GM21529 (cell line): ENCODE results near the gene RBM25.
A peak's percentile ranks its signal among the peaks of the same experiment; 100 is the strongest.
"Not testable (repeated sequence)": the region's sequence is repeated elsewhere in the genome, so short reads cannot be mapped to it uniquely, and the experiment has no call there.

Experiments used
- ATAC-seq: cut with Tn5 transposase; IDR thresholded peaks from one replicate; pipeline ENCODE4 v1.9.1; 2021; ENCODE audit not compliant: unreplicated experiment

Gene RBM25

DNA sequence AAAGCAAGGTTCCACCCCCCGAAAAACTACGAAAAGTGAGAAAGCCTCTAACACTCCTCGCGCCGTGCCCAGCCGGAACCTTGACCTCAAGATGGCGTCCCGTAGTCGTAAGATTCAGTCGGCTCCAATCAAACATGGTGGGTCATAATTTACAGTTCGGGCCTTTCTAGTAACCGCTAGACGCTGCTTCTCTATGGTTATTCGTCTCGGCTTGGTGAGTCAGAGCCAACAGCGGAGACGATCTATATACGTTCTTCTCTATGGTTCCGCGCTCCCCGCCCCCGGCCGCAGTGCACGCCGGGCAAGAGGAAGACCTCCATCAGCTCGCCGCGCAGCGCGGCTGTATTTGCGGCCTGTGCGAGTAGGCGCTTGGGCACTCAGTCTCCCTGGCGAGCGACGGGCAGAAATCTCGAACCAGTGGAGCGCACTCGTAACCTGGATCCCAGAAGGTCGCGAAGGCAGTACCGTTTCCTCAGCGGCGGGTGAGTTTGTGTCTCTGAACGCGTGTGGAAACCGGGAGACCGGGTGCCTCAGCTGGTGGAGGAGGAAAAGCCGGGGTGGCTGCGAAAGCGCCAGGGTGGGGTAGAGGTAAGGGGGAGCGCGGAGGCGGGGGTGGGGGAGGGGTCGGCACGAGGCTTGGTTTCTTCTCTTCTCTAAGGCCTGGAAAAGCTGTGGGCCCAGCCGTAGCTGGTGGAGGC is at the start of gene RBM25:
Gene RBM25, plus strand, starts transcription at position 311 of the 698 bp plus-strand sequence. CDS start 13,108 bp downstream, outside the sequence.
- ATAC-seq = peak; percentile 88

DNA sequence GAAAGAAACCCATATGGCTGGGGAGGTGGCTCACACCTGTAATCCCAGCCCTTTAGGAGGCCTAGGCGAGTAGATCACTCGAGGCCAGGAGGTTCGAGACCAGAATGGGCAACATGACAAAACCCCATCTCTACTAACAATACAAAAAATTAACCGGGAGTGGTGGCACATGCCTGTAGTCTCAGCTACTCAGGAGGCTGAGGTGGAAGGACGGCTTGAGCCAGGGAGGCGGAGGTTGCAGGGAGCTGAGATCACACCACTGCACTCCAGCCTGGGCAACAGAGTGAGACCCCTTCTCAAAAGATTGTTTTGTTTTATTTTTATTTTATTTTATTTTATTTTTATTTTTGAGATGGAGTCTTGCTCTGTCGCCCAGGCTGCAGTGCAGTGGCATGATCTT is 47.1 kb upstream of the RBM25 start:
- not testable (repeated sequence) for ATAC-seq

DNA sequence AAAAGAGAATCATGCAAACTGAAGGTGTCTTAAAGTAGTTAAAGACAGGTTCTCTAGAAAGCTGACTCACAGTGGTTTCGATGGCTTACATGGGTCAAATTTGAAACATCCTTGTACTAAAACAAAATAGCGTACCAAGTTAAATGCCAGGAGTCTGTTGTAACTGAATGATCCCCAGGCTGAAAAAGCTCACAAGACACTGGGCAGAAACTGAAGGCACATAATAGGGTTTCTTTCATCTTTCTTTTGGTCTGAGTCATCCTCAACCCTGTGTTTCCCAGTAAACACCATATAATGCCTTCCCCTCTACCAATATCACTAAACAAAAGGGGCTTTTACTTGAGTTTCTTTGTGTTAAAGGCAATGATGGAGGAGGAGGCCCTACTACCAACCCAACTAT is 44.2 kb upstream of the RBM25 start:
- peak; percentile 85 for ATAC-seq

DNA sequence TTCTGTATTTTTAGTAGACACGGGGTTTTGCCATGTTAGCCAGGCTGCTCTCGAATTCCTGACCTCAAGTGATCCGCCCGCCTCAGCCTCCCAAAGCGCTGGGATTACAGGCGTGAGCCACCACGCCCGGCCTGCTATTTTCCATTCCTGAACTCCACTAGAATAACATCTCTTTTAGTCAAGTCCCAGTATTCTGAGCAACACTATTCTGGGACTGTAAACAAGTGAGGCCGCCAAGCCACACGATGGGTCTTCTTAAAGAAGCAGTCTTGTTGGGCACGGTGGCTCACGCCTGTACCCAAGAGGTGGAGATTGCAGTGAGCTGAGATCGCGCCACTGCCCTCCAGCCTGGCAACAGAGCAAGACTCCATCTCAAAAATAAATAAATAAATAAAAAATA is 42.8 kb upstream of the RBM25 start:
- not testable (repeated sequence) for ATAC-seq

DNA sequence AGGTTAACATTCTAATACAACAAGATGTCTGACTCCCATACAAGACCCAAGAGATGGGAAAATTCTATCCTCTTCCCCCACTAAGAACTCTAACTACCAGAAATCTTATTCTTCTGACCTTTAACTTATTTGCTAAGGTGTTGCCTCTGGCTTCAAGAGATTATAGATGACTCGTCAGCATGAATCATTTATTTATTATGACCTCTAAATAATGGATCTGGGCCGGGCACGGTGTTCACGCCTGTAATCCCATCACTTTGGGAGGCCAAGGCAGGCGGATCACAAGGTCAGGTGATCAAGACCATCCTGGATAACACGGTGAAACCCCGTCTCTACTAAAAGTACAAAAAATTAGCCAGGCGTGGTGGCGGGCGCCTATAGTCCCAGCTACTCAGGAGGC is 42.3 kb upstream of the RBM25 start:
- not testable (repeated sequence) for ATAC-seq

DNA sequence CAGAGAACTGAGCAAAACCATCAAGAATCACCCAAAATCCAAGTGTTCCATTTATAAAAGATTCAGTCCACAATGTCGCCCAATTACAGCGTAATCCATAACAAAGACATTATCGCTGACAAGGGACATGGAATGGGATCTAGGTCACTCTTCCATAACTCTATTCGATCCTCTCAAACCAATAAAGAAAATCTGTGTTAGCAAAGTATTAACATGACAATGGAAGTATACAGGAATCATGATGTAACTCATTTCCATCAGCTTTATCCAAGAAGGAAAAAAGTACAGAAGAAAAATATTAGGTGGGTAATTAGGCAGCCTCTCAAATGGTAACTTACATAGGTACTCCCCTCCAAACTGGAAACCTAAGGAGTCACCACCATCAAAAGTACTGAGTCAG is 36.3 kb upstream of the RBM25 start:
- ATAC-seq = no peak

DNA sequence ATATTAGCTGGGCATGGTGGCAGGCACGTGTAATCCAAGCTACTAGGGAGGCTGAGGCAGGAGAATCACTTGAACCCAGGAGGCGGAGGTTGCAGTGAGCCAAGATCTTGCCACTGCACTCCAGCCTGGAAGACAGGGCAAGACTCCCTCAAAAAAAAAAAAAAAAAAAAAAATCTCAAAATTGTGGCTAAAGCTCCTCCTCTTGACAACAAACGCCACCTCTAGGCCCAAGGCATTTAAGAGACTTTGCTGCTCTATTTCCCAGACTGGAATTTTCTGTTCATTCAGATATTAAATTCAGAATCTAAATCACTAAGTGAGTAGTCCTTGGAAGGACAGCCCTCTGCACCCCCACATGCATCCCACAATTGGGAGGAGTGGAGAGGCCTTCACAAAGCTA is 32.8 kb upstream of the RBM25 start:
- no peak for ATAC-seq

DNA sequence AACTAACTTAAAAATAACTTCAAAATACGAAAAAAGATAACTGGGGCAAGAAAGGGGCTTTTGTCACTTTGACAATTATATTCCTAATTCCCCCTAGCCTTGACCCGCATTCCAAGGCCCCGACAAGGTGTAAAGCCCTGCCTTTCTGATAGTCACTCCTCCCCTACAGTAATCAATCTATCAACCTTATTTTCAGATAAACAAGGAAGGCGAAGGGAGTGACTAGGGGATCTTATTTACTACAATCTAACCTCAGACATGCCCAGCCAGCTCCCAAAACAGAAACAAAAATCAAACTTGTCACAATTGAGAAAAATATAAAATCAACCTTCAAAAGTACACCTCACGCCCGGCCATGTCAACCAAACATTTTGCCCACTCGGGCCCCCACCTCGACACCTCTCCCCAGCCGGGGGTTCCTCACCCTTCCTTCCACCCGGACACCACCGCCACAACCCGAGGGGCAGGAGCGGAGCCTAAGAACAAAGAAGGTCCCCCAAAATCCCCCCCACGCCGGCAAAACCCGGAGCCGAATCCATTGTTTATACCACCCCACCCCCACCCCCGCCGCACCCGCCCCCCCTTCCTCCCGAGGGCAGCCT is 32.0 kb upstream of the RBM25 start:
- no peak for ATAC-seq

DNA sequence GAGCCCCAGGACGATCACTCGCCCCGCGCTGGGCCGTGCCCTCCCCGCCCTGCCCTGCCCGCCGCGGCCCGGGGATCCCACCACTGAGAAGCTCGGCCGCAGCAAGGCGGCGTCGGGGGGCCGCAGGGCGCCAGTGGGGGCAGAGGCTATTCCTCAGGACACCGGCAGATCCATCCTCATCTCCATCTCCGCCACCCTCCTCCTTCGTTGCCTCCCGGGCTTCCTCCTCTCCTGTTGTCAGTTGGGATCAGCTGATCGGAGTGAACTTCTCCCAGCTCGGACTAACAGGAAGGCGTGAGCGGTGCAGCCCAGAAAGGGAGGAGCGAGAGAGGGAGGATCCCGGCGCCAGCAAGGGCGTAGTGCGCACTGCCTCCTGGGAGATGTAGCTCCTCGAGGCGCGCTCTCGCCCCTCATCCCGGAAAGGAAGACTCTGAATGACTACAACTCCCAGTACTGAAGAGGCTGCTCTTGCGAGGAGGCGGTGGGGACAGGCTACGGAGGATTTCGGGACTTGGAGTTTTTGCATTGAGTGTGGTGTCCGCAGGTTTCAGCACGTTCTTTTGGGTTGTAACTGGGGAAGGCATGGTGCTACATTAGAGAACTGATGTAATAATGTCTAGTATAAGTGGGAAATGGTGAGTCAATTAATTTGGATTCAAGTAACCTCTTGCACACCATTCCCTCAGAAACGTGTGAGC is 31.3 kb upstream of the RBM25 start, which contains the start of gene ZFYVE1:
Gene ZFYVE1, minus strand, starts transcription at position 262 of the 698 bp plus-strand sequence. CDS start 2,598 bp downstream, outside the sequence.
- peak; percentile 97 for ATAC-seq

DNA sequence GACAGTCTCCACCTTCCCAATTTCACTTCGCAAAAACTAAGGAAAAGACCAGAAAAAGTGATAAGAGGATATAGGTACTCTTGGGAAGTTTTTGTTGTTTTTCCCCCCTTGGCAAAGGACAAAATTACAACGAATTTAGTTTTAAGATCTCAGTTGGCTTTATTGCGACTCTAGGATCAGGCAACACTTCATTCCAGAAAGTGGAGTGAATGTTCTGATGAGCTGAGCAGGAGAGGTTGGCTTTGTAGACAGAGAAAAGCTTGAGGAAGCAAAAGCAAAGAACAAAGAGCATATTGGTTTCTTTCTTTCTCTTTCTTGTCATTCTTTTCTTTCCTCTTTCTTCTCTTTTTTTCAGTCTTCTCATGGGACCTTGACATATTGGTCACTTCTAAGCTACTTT is 30.8 kb upstream of the RBM25 start:
- ATAC-seq = no peak

DNA sequence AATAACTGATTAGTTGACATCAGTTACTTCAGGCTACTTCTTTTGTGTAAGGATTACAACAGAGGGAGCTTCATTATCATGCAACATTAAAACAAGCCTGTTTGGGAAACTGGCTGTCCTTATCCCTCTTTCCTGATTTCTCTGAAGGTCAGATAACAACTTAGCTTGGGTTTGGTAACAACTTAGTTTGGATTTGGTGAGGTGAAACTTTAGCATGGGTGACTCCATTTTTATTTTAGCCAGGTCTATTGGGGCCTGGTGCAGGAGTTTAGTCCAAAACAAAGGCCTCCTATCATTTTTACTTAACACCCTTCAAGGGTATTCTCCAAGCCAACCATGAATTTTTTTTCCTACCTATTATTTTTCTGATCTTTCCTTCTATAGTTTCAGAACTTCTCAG is 30.4 kb upstream of the RBM25 start:
- no peak for ATAC-seq

DNA sequence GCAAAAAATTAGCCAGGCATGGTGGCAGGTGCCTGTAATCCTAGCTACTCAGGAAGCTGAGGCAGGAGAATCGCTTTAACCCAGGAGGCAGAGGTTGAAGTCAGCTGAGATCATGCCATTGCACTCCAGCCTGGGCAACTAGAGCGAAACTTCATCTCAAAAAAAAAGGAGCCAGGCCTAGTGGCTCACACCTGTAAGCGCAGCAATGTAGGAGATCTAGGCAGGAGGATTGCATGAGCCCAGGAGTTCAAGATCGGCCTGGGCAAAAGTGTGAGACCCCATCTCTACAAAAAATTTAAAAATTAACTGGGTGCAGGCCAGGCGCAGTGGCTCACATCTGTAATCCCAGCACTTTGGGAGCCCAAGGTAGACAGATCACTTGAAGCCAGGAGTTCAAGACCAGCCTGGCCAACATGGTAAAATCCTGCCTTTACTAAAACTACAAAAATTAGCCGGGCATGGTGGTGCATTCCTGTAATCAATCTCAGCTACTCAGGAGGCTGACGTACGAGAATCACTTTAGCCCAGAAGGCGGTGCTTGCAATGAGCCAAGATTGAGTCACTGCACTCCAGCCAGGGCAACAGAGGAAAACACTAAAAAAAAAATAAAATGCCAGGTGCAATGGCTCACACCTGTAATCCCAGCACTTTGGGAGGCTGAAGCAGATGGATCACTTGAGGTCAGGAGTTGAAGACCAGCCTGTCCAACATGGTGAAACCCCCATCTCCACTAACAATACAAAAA is 21.5 kb upstream of the RBM25 start:
- not testable (repeated sequence) for ATAC-seq

DNA sequence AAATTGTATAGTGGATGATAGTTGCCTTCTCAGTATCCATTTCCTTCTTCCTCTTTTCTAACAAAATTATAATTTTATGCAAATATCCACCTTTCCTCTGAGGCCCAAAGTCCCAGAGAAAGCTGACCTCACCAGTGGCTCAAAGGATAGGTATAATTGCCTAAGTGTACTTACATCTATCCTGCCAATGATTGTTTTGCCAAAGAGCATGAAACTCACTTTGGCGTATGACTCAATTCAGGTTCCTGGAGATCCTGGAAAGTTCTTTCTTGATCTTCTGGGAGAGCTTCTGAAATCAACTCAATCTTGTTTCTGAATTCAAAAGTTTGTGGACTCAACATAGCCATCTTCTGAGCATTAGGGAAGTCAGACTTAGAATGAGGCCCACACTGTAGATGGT is 10.5 kb upstream of the RBM25 start:
- no peak for ATAC-seq

DNA sequence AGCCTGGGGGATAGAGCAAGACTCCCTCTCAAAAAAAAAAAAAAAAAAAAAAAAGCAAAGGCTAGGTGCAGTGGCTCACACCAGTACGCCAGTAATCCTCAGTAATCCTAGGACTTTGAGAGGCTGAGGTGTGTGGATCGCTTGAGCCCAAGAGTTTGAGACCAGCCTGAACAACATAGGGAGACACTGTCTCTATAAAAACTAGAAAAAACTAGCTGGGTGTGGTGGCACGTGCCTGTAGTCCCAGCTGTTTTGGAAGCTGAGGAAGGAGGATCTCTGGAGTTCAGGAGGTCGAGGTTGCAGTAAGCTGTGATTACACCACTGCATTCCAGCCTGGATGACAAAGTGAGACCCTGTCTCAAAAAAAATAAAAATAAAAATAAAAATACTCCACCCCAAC is 8.9 kb upstream of the RBM25 start:
- no peak for ATAC-seq

DNA sequence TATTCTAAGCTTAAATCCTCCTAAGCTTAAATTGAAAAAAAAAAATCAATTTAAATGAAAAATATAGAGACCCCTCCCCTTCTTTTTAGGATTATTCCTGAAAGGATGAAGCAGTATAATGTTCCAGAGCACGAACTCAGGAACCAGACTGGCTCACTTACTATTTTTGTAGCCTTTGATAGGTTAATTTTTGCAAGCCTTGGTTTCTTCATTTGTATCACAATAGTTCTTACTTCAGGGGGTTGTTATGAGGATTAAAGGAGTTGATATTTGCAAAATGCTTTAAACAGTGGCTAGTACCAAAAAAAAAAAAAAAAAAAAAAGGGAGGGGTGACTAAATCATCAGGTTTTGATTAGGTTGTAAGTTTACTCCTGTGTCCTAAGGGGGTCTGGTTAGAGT is 3.1 kb upstream of the RBM25 start:
- no peak for ATAC-seq

DNA sequence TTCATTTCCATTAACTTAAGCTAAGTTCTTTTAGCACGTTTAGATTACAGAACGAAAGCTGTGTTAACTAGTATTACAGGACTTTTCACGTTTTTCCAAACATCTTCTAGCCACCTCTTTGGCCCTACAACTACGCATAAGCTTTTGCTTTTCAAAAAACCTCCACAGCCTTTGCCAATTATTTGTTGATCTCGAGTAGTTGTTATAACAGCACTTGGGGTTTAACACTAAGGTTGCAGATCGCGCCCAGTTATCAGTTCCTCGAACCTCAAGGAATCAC is 450 bp upstream of the RBM25 start:
- ATAC-seq = no peak

DNA sequence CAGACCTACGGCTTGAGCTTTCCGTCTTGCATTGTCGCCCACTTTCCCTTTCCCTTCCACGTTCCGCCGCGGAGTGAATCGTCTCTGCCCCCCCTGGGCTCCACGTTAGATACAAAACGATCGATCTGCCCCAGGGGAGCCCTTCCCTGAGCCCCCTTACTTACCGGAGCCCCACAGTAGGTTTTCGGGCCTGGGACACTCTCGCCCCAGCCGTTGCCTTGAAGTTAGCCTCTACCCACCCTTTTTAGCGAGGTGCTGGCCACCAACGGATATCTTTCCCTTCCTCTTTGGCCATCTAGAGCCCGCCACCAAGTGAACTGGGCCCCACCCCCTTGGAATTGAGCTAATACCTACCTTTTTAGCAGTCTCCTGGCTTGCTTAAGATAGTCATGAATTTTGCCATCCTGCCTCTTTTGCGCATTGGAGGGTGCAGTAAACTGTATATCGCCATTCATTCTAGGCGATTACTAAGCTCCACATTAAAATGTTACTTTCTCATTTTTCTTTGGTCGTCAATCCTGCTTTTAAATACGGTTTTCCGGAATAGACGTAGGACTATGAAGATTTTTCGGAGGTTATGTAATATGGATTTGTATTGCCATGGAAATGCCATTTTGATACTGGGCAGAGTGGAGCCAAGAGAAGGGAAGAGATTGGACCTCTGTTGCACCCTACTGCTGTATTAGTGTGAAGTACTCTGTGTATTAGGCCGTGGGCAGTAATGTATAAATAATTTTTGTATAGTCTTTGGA is 764 bp downstream of the RBM25 start:
- ATAC-seq = no peak

DNA sequence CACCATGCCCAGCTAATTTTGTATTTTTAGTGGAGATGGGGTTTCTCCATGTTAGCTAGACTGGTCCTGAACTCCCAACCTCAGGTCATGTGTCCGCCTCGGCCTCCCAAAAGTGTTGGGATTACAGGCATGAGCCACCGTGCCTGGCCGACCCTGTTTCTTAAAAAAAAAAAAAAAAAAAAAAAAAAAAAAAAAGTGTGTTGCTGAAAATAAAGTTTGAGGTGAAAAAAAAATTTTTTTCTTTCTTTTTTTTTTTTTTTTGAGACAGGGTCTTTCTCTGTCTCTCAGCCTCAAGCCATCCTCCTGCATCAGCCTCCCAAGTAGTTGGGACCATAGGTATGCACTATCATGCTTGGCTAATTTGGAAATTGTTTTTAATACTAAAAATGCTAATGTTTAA is 11.3 kb downstream of the RBM25 start:
- no peak for ATAC-seq

DNA sequence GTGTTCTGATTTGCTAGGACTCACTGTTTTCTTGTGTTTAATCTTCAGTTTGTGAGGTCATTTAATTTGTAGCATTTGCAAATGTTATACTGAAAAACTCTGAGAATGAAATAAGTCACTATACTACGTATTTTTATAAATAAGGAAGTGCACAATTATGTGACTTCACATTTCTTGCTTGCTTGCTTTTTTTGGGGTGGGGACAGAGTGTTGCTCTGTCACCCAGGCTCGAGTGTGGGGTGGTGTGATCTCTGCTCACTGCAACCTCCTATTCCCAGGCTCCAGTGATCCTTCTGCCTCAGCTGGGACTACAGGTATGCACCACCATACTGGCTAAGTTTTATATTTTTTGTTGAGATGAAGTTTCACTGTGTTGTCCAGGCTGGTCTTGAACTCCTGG is 32.7 kb downstream of the RBM25 start:
- no peak for ATAC-seq

DNA sequence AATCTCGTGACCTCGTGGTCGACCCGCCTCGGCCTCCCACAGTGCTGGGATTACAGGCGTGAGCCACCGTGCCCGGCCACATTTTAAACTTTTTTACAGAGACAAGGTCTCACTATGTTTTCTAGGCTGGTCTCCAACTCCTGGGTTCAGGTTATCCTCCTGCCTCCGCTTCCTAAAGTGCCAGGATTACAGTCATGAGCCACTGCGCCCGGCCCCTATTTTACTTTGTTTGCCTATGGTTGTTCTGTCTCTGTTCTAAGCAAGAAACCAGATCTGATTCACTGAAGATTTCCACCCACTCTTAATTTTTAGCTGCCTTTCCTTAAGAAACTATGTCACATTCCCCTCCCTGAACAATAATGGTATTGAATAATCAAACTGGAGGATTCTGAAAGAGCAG is 39.1 kb downstream of the RBM25 start:
- no peak for ATAC-seq

DNA sequence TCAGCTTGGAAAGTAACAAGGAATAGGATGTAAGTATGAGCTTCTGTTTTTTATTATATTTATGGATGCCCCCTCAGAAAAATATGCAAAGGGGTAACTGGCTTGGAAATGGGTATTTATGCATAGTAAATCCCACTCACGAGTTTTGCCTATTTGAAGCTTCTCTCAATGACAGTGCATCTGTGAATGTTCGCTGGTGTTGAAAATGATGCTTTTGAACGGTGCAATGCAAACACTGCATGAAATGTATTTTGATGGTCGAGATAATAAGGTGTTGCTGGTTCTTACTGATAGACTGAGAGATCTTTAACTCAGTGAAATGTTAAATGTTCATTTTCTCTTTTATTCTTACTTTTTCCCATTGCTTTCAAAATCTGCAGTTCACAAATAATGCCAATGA is 42.0 kb downstream of the RBM25 start:
- no peak for ATAC-seq
